K562 (cell line): ENCODE measurements around the gene E2F2. TPM values are rescaled to one million over a fixed set of nuclear protein-coding genes. Genes with fewer than 3 reads are reported as not detected.

Experiments used
- CC2D1A ChIP-seq: fragments of 450-650 bp; IDR thresholded peaks from 2 replicates; pipeline ENCODE4 v1.6.1; 2017; ENCODE audit warnings: mild to moderate bottlenecking
- CHCHD3 ChIP-seq: fragments of 250-450 bp; sonication (Bioruptor Pico); IDR thresholded peaks from 2 replicates; pipeline ENCODE4 v2.1.2; 2022; ENCODE audit warnings: mild to moderate bottlenecking
- CHD4 ChIP-seq: fragments of 200-600 bp; sonication (generic); IDR thresholded peaks from 3 replicates; pipeline ENCODE4 v1.6.1; 2012; ENCODE audit warnings: low read depth, mild to moderate bottlenecking, mixed read lengths, low read length, inconsistent platforms; ENCODE audit not compliant: insufficient read depth, insufficient replicate concordance, poor library complexity, severe bottlenecking
- CSDE1 ChIP-seq, 2 experiments: fragments of 450-650 bp; IDR thresholded peaks; 2 replicates each; pipeline ENCODE4 v1.6.1; 2016; ENCODE audit warnings: mild to moderate bottlenecking in 1 of 2
- ERF ChIP-seq: fragments of 450-650 bp; formaldehyde crosslinking; IDR thresholded peaks from 2 replicates; pipeline ENCODE4 v1.4.0; 2020; ENCODE audit warnings: mild to moderate bottlenecking, mixed read lengths
- FOXP1 ChIP-seq: sonication (generic); formaldehyde crosslinking; IDR thresholded peaks from 2 replicates; pipeline ENCODE4 v1.8.0; 2022; ENCODE audit warnings: mild to moderate bottlenecking, missing genetic modification reagents
- FOXP4 ChIP-seq: sonication (generic); formaldehyde crosslinking; IDR thresholded peaks from 2 replicates; pipeline ENCODE4 v1.8.0; 2022; ENCODE audit warnings: mild to moderate bottlenecking, missing genetic modification reagents, borderline replicate concordance
- GABPB1 ChIP-seq: sonication (generic); formaldehyde crosslinking; IDR thresholded peaks from 2 replicates; pipeline ENCODE4 v1.8.0; 2022; ENCODE audit warnings: mild to moderate bottlenecking, missing genetic modification reagents
- HNRNPH1 ChIP-seq: fragments of 200-400 bp; formaldehyde crosslinking; optimal IDR thresholded peaks from 2 replicates; pipeline ENCODE3; 2017; ENCODE audit warnings: low read depth, mild to moderate bottlenecking, low read length, moderate library complexity
- HNRNPLL ChIP-seq: fragments of 200-400 bp; formaldehyde crosslinking; IDR thresholded peaks from 2 replicates; pipeline ENCODE4 v1.6.1; 2017; ENCODE audit warnings: low read length, low read depth, mild to moderate bottlenecking; ENCODE audit not compliant: poor library complexity, severe bottlenecking
- LCOR ChIP-seq: sonication (generic); formaldehyde crosslinking; IDR thresholded peaks from 2 replicates; pipeline ENCODE4 v1.8.0; 2022; ENCODE audit warnings: mild to moderate bottlenecking, missing genetic modification reagents
- MBD2 ChIP-seq: sonication (generic); IDR thresholded peaks from 2 replicates; pipeline ENCODE4 v1.6.1; 2016; ENCODE audit warnings: low read depth, borderline replicate concordance
- NEUROD1 ChIP-seq: fragments of 150-350 bp; IDR thresholded peaks from 2 replicates; pipeline ENCODE4 v1.6.1; 2014; ENCODE audit warnings: borderline replicate concordance, low read length, low read depth; ENCODE audit not compliant: partially characterized antibody
- NONO ChIP-seq, 2 experiments: fragments of 200-400 bp in 1 of 2; fragments of 450-650 bp in 1 of 2; formaldehyde crosslinking in 1 of 2; IDR thresholded peaks; 2 replicates each; pipeline ENCODE4 v1.6.1; 2017; ENCODE audit warnings: low read depth in 2 of 2, mild to moderate bottlenecking in 2 of 2, moderate library complexity in 2 of 2, low read length in 1 of 2
- PHB2 ChIP-seq: fragments of 450-650 bp; IDR thresholded peaks from 2 replicates; pipeline ENCODE4 v1.6.1; 2017; ENCODE audit warnings: low read depth
- PHF8 ChIP-seq: fragments of 200-600 bp; sonication (generic); IDR thresholded peaks from 2 replicates; pipeline ENCODE4 v1.6.1; 2012; ENCODE audit warnings: mixed run types, mild to moderate bottlenecking, inconsistent platforms, low read length, moderate library complexity, borderline replicate concordance
- PURB ChIP-seq: sonication (generic); formaldehyde crosslinking; IDR thresholded peaks from 2 replicates; pipeline ENCODE4 v1.9.0; 2021; ENCODE audit warnings: low read depth, mild to moderate bottlenecking, missing genetic modification reagents
- RBM34 ChIP-seq: fragments of 200-400 bp; formaldehyde crosslinking; IDR thresholded peaks from 2 replicates; pipeline ENCODE4 v1.6.1; 2018; ENCODE audit warnings: low read length, borderline replicate concordance; ENCODE audit not compliant: insufficient read depth
- SIRT6 ChIP-seq: IDR thresholded peaks from one replicate; pipeline ENCODE4 v1.6.1; 2012; ENCODE audit warnings: low read depth, mild to moderate bottlenecking, control low read depth, inconsistent platforms, low read length, moderate library complexity
- THAP7 ChIP-seq: fragments of 250-450 bp; sonication (Bioruptor Pico); IDR thresholded peaks from 2 replicates; pipeline ENCODE4 v1.5.0; 2021
- ZBTB7A ChIP-seq: IDR thresholded peaks from 2 replicates; pipeline ENCODE4 v1.6.1; 2011; ENCODE audit warnings: low read depth, mild to moderate bottlenecking, low read length, moderate library complexity, borderline replicate concordance; ENCODE audit not compliant: control insufficient read depth
- ZKSCAN8 ChIP-seq: fragments of 200-800 bp; sonication (Bioruptor generic); IDR thresholded peaks from 2 replicates; pipeline ENCODE4 v1.6.1; 2016; ENCODE audit warnings: missing genetic modification characterization, missing compliant biosample characterization
- ZNF263 ChIP-seq: sonication (generic); formaldehyde crosslinking; IDR thresholded peaks from 2 replicates; pipeline ENCODE4 v1.8.0; 2022; ENCODE audit warnings: mild to moderate bottlenecking, missing genetic modification reagents, borderline replicate concordance
- polyA plus RNA-seq, 8 experiments: library from polyadenylated mRNA; depleted of rRNA in 4 of 8; stranded (reverse) in 5 of 8; unstranded in 3 of 8; fragments of >200 nt; fragmentation: Nextera tagmentation in 2 of 8; fragmentation: Illumina TruSeq in 1 of 8; extraction: Ambion mirVana in 2 of 8; extraction: Trizol in 1 of 8; gene quantifications; 2 replicates each; pipeline versions ENCODE4 v1.2.1 to v1.2.3, GENCODE V29; 2011 to 2014; ENCODE audit warnings: inconsistent platforms in 1 of 8, missing spikeins in 1 of 8
- total RNA-seq, 7 experiments: library from RNA; depleted of rRNA in 6 of 7; stranded (reverse); fragments of >200 nt in 6 of 7; fragmentation: Illumina TruSeq in 2 of 7; extraction: Trizol in 2 of 7; gene quantifications; 2 replicates each; pipeline versions ENCODE4 v1.2.1 to v1.2.3, GENCODE V29; 2011 to 2021; ENCODE audit warnings: low replicate concordance in 1 of 7
- TF ChIP-seq, protein P1 (sequence below): fragments of 250-450 bp; sonication (Bioruptor Pico); IDR thresholded peaks from 2 replicates; pipeline ENCODE4 v1.5.0; 2020; ENCODE audit warnings: mild to moderate bottlenecking

Gene E2F2
- total and polyA plus RNA-seq, 9 of the 15 experiments (the other 6 are each of a cell fraction or from before 2014, with no cell fraction given), result 3.1 to 25.3 (median 11.4) TPM

DNA sequence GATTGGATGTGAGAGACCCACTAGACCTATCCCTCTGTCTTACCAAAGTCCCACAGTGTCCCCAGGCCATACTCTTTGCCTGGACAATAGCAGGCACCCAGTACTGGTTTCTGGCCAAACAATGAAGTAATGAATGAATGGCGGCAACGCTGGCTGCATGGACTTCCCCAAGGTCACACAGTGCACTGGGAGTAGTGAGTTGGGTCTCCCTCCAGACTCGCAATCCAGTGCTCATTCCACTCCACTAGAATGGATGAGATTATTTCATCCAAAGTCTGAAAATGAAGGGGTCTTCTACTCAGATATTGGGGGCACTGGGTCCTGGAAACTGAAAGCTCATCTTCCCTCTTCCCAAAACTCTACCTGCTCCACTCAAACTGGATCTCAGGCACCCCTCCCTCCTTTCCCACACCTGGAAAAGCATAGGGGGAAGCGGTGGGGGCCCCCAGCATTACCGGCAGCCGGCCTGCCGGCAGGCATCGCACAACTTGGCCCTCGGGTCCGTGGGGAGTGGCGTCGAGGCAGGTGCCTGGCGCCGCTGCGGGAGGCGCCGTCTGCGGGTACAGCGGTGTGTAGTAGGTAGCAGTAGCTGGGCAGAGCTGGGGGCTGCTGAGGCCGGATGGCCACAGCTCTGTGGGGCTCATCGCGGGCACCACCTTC is 816 bp downstream of the E2F2 start (continued):
- peak in 1 of 2 experiments; percentile 14; a peak in 1 of 4 replicates for TF ChIP-seq NONO (IDR thresholded peaks at IDR 0.05; ENCODE audit: low read depth in 2 of 2, low read length in 1 of 2)
- TF ChIP-seq, protein P1, sequence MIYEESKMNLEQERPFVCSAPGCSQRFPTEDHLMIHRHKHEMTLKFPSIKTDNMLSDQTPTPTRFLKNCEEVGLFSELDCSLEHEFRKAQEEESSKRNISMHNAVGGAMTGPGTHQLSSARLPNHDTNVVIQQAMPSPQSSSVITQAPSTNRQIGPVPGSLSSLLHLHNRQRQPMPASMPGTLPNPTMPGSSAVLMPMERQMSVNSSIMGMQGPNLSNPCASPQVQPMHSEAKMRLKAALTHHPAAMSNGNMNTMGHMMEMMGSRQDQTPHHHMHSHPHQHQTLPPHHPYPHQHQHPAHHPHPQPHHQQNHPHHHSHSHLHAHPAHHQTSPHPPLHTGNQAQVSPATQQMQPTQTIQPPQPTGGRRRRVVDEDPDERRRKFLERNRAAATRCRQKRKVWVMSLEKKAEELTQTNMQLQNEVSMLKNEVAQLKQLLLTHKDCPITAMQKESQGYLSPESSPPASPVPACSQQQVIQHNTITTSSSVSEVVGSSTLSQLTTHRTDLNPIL (CRISPR knock-in tag), result no peak
- 0 out of 2 replicates have a peak, but pooled peaks have one; percentile 3 for TF ChIP-seq PHF8
- TF ChIP-seq RBM34, result no peak
- TF ChIP-seq SIRT6, result no peak
- TF ChIP-seq CHCHD3, result 0 out of 2 replicates have a peak, but pooled peaks have one; percentile 47
- no peak for TF ChIP-seq THAP7
- no peak for TF ChIP-seq ZBTB7A
- TF ChIP-seq CSDE1 (IDR thresholded peaks at IDR 0.05), result no peak
- 0 out of 2 replicates have a peak, but pooled peaks have one; percentile 29 for TF ChIP-seq CC2D1A
- TF ChIP-seq HNRNPH1, result no peak
- TF ChIP-seq ERF (CRISPR knock-in tag), result no peak
- TF ChIP-seq GABPB1 (CRISPR knock-in tag), result no peak
- no peak for TF ChIP-seq PURB
- 0 out of 2 replicates have a peak, but pooled peaks have one; percentile 56 for TF ChIP-seq FOXP1
- no peak for TF ChIP-seq NEUROD1
- no peak for TF ChIP-seq MBD2
- TF ChIP-seq CHD4, result peak; percentile 25
- 0 out of 2 replicates have a peak, but pooled peaks have one; percentile 16 for TF ChIP-seq LCOR (CRISPR knock-in tag)
- no peak for TF ChIP-seq ZKSCAN8 (CRISPR knock-in tag)
- no peak for TF ChIP-seq ZNF263
- 0 out of 2 replicates have a peak, but pooled peaks have one; percentile 21 for TF ChIP-seq FOXP4 (CRISPR knock-in tag)
- TF ChIP-seq PHB2, result no peak
- TF ChIP-seq HNRNPLL, result no peak
